Right lobe of liver (tissue), 4 donors: ENCODE results near the gene RFXAP.

Experiments
- CTCF ChIP-seq, 4 donors: fragments of 200-600 bp in 3 of 4; fragments of 450-650 bp in 1 of 4; IDR thresholded peaks; one replicate each; pipeline versions ENCODE4 v1.5.1 to v1.8.0; 2016 to 2022; ENCODE audit warnings: antibody characterized with exemption in 4 of 4, mild to moderate bottlenecking in 2 of 4
- POLR2A ChIP-seq: fragments of 450-650 bp; IDR thresholded peaks from one replicate; pipeline ENCODE4 v1.6.1; 2017; ENCODE audit warnings: antibody characterized with exemption, mild to moderate bottlenecking
- donor health status: DM: no; HTN: no; CAD: no.
- donor health status: DM: no; HTN: no; CAD: no.
- donor health status: DM: no; HTN: yes; CAD: no.

- no peak for TF ChIP-seq POLR2A
- no peak for TF ChIP-seq CTCF (IDR thresholded peaks at IDR 0.05)
These were observed 43.1 kb downstream of the RFXAP start for GRCh38 chr13:36862002-36862685.
